IMR-90 (cell line): Measurements from ENCODE around the gene CACNA1G. TPM values are rescaled to one million over a fixed set of nuclear protein-coding genes. Genes with fewer than 3 reads are reported as not detected.

Experiments used
- ATAC-seq: fragments of 200-7000 bp; cut with Tn5 transposase; 2 replicates; pipeline ENCODE4 v1.9.1; 2020; ENCODE audit warnings: low read depth, mild to moderate bottlenecking, moderate library complexity
- BruUV-seq: library from RNA; stranded (reverse); fragments of 400-500 nt; replicated peaks from 2 replicates; lab custom pipeline; 2021; lab: Mats Ljungman, UMichigan
- CTCF ChIA-PET: fragments of 300-600 bp; formaldehyde crosslinking; extraction: SDS; loops from one replicate; lab custom pipeline; 2021; ENCODE audit warnings: antibody characterized with exemption; lab: Yijun Ruan, JAX
- POLR2A ChIA-PET: fragments of 300-600 bp; sonication (Branson Sonifier 250); formaldehyde crosslinking; loops from one replicate; lab custom pipeline; 2022; ENCODE audit warnings: antibody characterized with exemption; ENCODE audit not compliant: unreplicated experiment; lab: Charles Lee
- DNase-seq: peaks from one replicate; pipeline ENCODE4 v3.0.0; 2013
- H2AFZ ChIP-seq: replicated peaks from 2 replicates; pipeline ENCODE3; 2013; ENCODE audit warnings: low read length, mild to moderate bottlenecking; ENCODE audit not compliant: poor library complexity
- H2AK5ac ChIP-seq: 2 replicates; pipeline ENCODE4 v1.6.1; 2013; ENCODE audit warnings: low read depth, low read length, inconsistent platforms
- H2AK9ac ChIP-seq: replicated peaks from 2 replicates; pipeline ENCODE3; 2013; ENCODE audit warnings: mild to moderate bottlenecking, low read depth, low read length, moderate library complexity; ENCODE audit not compliant: poor library complexity
- H2BK120ac ChIP-seq: 2 replicates; pipeline ENCODE4 v1.6.1; 2013; ENCODE audit warnings: low read depth, low read length, inconsistent platforms
- H2BK15ac ChIP-seq: 3 replicates; pipeline ENCODE4 v1.6.1; 2013; ENCODE audit warnings: low read depth, low read length, inconsistent platforms
- H2BK20ac ChIP-seq: 2 replicates; pipeline ENCODE4 v1.6.1; 2013; ENCODE audit warnings: low read depth, mild to moderate bottlenecking, inconsistent platforms, low read length, moderate library complexity
- H2BK5ac ChIP-seq: 2 replicates; pipeline ENCODE4 v1.6.1; 2013; ENCODE audit warnings: mild to moderate bottlenecking, low read depth, low read length, inconsistent platforms; ENCODE audit not compliant: poor library complexity, severe bottlenecking
- H3K14ac ChIP-seq: replicated peaks from 2 replicates; pipeline ENCODE4 v1.6.1; 2013; ENCODE audit warnings: low read depth, low read length, inconsistent platforms
- H3K18ac ChIP-seq: 2 replicates; pipeline ENCODE4 v1.6.1; 2013; ENCODE audit warnings: low read depth, low read length, control low read depth
- H3K23ac ChIP-seq: 2 replicates; pipeline ENCODE4 v1.6.1; 2013; ENCODE audit warnings: low read depth, low read length, inconsistent platforms
- H3K27ac ChIP-seq: 2 replicates; pipeline ENCODE4 v1.5.1; 2013; ENCODE audit warnings: mild to moderate bottlenecking, control low read depth, low read length; ENCODE audit not compliant: insufficient read depth
- H3K27me3 ChIP-seq: 2 replicates; pipeline ENCODE4 v1.6.1; 2013; ENCODE audit warnings: low read length; ENCODE audit not compliant: control insufficient read depth, insufficient read depth
- H3K36me3 ChIP-seq: 2 replicates; pipeline ENCODE4 v1.6.1; 2013; ENCODE audit warnings: low read length, mixed read lengths; ENCODE audit not compliant: control insufficient read depth, insufficient read depth
- H3K4ac ChIP-seq: 2 replicates; pipeline ENCODE4 v1.6.1; 2013; ENCODE audit warnings: low read depth, low read length, inconsistent platforms
- H3K4me1 ChIP-seq: 2 replicates; pipeline ENCODE4 v1.6.1; 2013; ENCODE audit warnings: low read length, mixed read lengths; ENCODE audit not compliant: control insufficient read depth, insufficient read depth
- H3K4me2 ChIP-seq: 2 replicates; pipeline ENCODE4 v1.6.1; 2013; ENCODE audit warnings: low read depth, mild to moderate bottlenecking, control low read depth, low read length, moderate library complexity
- H3K4me3 ChIP-seq: 2 replicates; pipeline ENCODE4 v1.5.1; 2013; ENCODE audit warnings: low read depth, mild to moderate bottlenecking, control low read depth, low read length, moderate library complexity; ENCODE audit not compliant: insufficient read depth
- H3K56ac ChIP-seq: 2 replicates; pipeline ENCODE4 v1.6.1; 2013; ENCODE audit warnings: low read length, inconsistent platforms; ENCODE audit not compliant: insufficient read depth; ENCODE audit errors: extremely low read depth
- H3K79me1 ChIP-seq, 2 experiments: 2 replicates each; pipeline ENCODE4 v1.6.1; 2013; ENCODE audit warnings: low read length in 2 of 2, inconsistent platforms in 1 of 2, low read depth in 1 of 2
- H3K9ac ChIP-seq: 2 replicates; pipeline ENCODE4 v1.6.1; 2013; ENCODE audit warnings: low read depth, low read length, control low read depth
- H3K9me1 ChIP-seq: 2 replicates; pipeline ENCODE4 v1.6.1; 2013; ENCODE audit warnings: low read length, inconsistent platforms; ENCODE audit not compliant: insufficient read depth
- H3K9me3 ChIP-seq: 2 replicates; pipeline ENCODE4 v1.6.1; 2013; ENCODE audit warnings: low read length; ENCODE audit not compliant: control insufficient read depth, insufficient read depth
- H4K20me1 ChIP-seq: 2 replicates; pipeline ENCODE4 v1.6.1; 2013; ENCODE audit warnings: low read length, inconsistent platforms; ENCODE audit not compliant: insufficient read depth
- H4K5ac ChIP-seq: 2 replicates; pipeline ENCODE4 v1.6.1; 2013; ENCODE audit warnings: mild to moderate bottlenecking, low read depth, low read length, control low read depth
- H4K8ac ChIP-seq, 2 experiments: 2 replicates each; pipeline ENCODE4 v1.6.1; 2013; ENCODE audit warnings: low read depth in 2 of 2, low read length in 2 of 2, control low read depth in 1 of 2, inconsistent platforms in 1 of 2
- H4K91ac ChIP-seq: 2 replicates; pipeline ENCODE4 v1.6.1; 2013; ENCODE audit warnings: low read depth, low read length, inconsistent platforms; ENCODE audit not compliant: insufficient read depth
- CEBPB ChIP-seq: IDR thresholded peaks from 2 replicates; pipeline ENCODE4 v1.6.1; 2012; ENCODE audit warnings: low read depth, low read length, improper control_type of control experiment
- CHD1 ChIP-seq: IDR thresholded peaks from 2 replicates; pipeline ENCODE4 v1.6.1; 2012; ENCODE audit warnings: low read depth, low read length, improper control_type of control experiment
- CTCF ChIP-seq: conservative IDR thresholded peaks from 2 replicates; pipeline ENCODE4 v1.5.1; 2012; ENCODE audit warnings: mild to moderate bottlenecking, low read depth, low read length, improper control_type of control experiment
- MAFK ChIP-seq: IDR thresholded peaks from 2 replicates; pipeline ENCODE4 v1.6.1; 2012; ENCODE audit warnings: low read depth, low read length, improper control_type of control experiment
- MAZ ChIP-seq: IDR thresholded peaks from 2 replicates; pipeline ENCODE4 v1.6.1; 2012; ENCODE audit warnings: low read depth, mild to moderate bottlenecking, low read length, improper control_type of control experiment, moderate library complexity, borderline replicate concordance
- NFE2L2 ChIP-seq: fragments of 150-350 bp; IDR thresholded peaks from 2 replicates; pipeline ENCODE4 v1.6.1; 2016; ENCODE audit warnings: low read depth, mild to moderate bottlenecking, low read length
- POLR2A ChIP-seq: IDR thresholded peaks from 2 replicates; pipeline ENCODE4 v1.6.1; 2012; ENCODE audit warnings: mild to moderate bottlenecking, low read depth, low read length
- RCOR1 ChIP-seq: IDR thresholded peaks from 2 replicates; pipeline ENCODE4 v1.6.1; 2012; ENCODE audit warnings: mild to moderate bottlenecking, low read length, improper control_type of control experiment; ENCODE audit not compliant: insufficient replicate concordance
- RFX5 ChIP-seq: IDR thresholded peaks from 2 replicates; pipeline ENCODE4 v1.8.0; 2012; ENCODE audit warnings: low read depth, mild to moderate bottlenecking, low read length, moderate library complexity
- SMC3 ChIP-seq: fragments of 150-350 bp; IDR thresholded peaks from 2 replicates; pipeline ENCODE4 v1.6.1; 2016; ENCODE audit warnings: low read depth, mild to moderate bottlenecking, antibody characterized with exemption, low read length, moderate library complexity
- USF2 ChIP-seq: fragments of 150-350 bp; IDR thresholded peaks from 2 replicates; pipeline ENCODE4 v1.6.1; 2017; ENCODE audit warnings: mild to moderate bottlenecking, antibody characterized with exemption, low read length, low read depth
- WGBS, 2 experiments: methylation state at CpG; one replicate each; pipeline versions ENCODE4 v1.1.5 to v1.1.7; 2013; ENCODE audit warnings: missing lambda C conversion rate in 2 of 2; ENCODE audit not compliant: insufficient read length in 1 of 2; ENCODE audit errors: extremely low coverage in 2 of 2; 5-methylcytosine and 5-hydroxymethylcytosine counted together
- dilution Hi-C: fragments of 300-500 bp; cut with HindIII; formaldehyde crosslinking; loops from one replicate; pipeline ENCODE4 v1.14.3; 2018; ENCODE audit warnings: low sequenced_read_pairs; ENCODE audit not compliant: unreplicated experiment
- in situ Hi-C: fragments of 300-500 bp; cut with MboI; formaldehyde crosslinking; loops from 3 replicates; pipeline ENCODE4 v1.14.3; 2019; ENCODE audit warnings: low sequenced_read_pairs, inconsistent platforms, mixed read lengths
- intact Hi-C: fragments of 100-400 bp; cut with micrococcal nuclease; formaldehyde crosslinking; loops from 2 replicates; pipeline ENCODE4 v1.10.0; 2022
- polyA plus RNA-seq, 3 experiments: library from polyadenylated mRNA; depleted of rRNA; stranded (reverse); fragments of >200 nt; gene quantifications; 2 replicates each; pipeline ENCODE4 v1.2.3, GENCODE V29; 2012; ENCODE audit warnings: low replicate concordance in 1 of 3
- total RNA-seq: library from RNA; depleted of rRNA; stranded (reverse); fragments of >200 nt; gene quantifications from 2 replicates; pipeline ENCODE4 v1.2.3, GENCODE V29; 2012

The CACNA1G gene
- total and polyA plus RNA-seq, 2 of the 4 experiments (the other 2 are of a cell fraction), result under 0.01 to 0.03 TPM

GRCh38 chr17:50568659-50569058 is 8.1 kb downstream of the CACNA1G start:
- Histone ChIP-seq H4K20me1 (peaks cover 3% of the 10 kb centered on the region; the same call in 1 of the 2 replicates), H2BK20ac (no peak overlapping the region), H3K4me2 (no peak overlapping the region), H2BK120ac (no peak overlapping the region), H3K9me3 (no peaks in the 10 kb centered on the region), H4K8ac (no peak overlapping the region), H3K23ac (no peak overlapping the region), H2AFZ (no peak overlapping the region), H2AK9ac (no peak overlapping the region), H3K14ac (no peak overlapping the region), H3K9me1 (no peaks in the 10 kb centered on the region), H3K4me1 (peaks cover 5% of the 10 kb centered on the region; the same call in 1 of the 2 replicates), H4K91ac (no peak overlapping the region), H3K4me3 (no peak overlapping the region), H2BK5ac (no peak overlapping the region), H3K4ac (no peak overlapping the region), H4K5ac (no peak overlapping the region), H3K36me3 (no peaks in the 10 kb centered on the region), H3K18ac (no peak overlapping the region), H3K9ac (no peak overlapping the region), H3K27ac (no peak overlapping the region), H3K56ac (no peak overlapping the region), H2AK5ac (no peak overlapping the region), H3K27me3 (peaks cover 66% of the 10 kb centered on the region), H2BK15ac (no peak overlapping the region), H3K79me1 (no peaks in the 10 kb centered on the region)
- 80% methylated on average over 2 of the region's 12 CpGs; no CpG with 5 or more reads in 1 of the 2 experiments for WGBS, 2 experiments
- no TSS peak for BruUV-seq
- ATAC-seq, result no peak
- dilution Hi-C loops, result no loop called here
- intact Hi-C loops, result no loop called here
- CTCF ChIA-PET, result no interaction called here
- POLR2A ChIA-PET, result no interaction called here
- DNase-seq, result no peak
- TF ChIP-seq MAFK (no peak), RFX5 (no peak), USF2 (no peak), MAZ (no peak), NFE2L2 (no peak), RCOR1 (no peak), POLR2A (no peak), SMC3 (no peak), CEBPB (no peak), CTCF (no peak), CHD1 (no peak)
- in situ Hi-C loops, result loop anchor here (5.0 kb wide), 1 partner anchor 44 kb away; no protein-coding TSS in a partner anchor
